GM12892 (cell line): Measurements from ENCODE around the gene LTN1.

Experiments used
- POLR2A ChIP-seq: IDR thresholded peaks from 2 replicates; pipeline ENCODE4 v1.6.1; 2011; ENCODE audit warnings: low read depth, low read length, control low read depth
- POLR2AphosphoS5 ChIP-seq: IDR thresholded peaks from 2 replicates; pipeline ENCODE4 v1.6.1; 2011; ENCODE audit warnings: low read depth, low read length, control low read depth

DNA sequence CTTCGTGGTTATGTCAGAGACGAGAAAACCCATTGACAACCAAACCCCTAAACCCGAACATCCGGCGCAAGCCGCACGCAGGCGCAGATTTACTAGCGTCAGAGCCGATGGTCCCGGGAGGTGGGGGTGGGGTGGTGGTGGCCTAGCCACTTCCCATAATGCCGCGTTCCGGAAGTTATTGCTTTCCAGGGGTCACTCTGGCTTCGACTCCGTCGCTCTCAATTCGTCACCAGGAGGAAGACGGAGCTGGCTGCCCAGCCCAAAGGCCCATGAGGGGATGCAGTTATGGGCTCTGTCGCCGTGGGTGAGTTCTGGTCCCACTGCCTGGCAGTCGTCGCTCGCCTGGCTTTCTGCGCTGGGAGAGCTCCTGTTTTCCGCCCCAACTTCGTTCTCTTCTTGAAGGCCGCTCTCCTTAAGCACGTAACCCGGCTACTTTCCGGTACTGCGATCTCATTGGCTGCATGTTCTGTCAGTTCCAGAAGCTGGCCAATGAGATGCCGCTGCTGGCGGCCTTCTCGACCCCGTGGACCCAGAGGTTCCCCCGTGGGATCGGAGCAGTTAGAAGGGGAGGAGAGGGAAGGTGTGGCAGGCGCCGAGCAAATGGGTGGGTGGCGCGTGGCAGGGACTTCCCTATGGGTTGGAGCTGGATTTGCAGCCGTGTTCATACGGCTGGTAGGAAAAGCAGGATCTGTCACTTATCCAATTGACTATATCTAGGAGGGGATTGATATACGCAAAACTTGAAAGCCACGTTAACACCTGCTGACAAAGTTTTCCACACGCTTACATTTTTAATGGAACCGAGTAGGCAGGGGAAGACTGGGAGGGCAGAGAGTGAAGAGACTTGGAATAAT, 32.0 kb upstream of the LTN1 start, which contains the start of gene USP16:
- TF ChIP-seq POLR2A (peak; percentile 95), POLR2AphosphoS5 (peak; percentile 96)
